Measurements from ENCODE around the gene SCUBE1.

- TF ChIP-seq CTCF (IDR thresholded peaks at IDR 0.05) (no peak), POLR2A (IDR thresholded peaks at IDR 0.05) (no peak)
Measured at GRCh38 chr22:43207849-43208702, 135.1 kb downstream of the SCUBE1 start.
